MCF 10A (cell line): ENCODE results near the gene GSK3A. TPM values are rescaled to one million over a fixed set of nuclear protein-coding genes. Genes with fewer than 3 reads are reported as not detected.

ENCODE experiments used
- Bru-seq: library from RNA; stranded (reverse); fragments of 400-500 nt; gene quantifications from one replicate; lab custom pipeline; 2021; lab: Mats Ljungman, UMichigan
- BruChase-seq, 2 experiments: library from RNA; stranded (reverse); fragments of 400-500 nt; gene quantifications; one replicate each; lab custom pipeline; 2021; lab: Mats Ljungman, UMichigan
- BruUV-seq: library from RNA; stranded (reverse); fragments of 400-500 nt; replicated peaks from 2 replicates; lab custom pipeline; 2021; lab: Mats Ljungman, UMichigan
- CTCF ChIA-PET: fragments of 300-600 bp; sonication (Branson Sonifier 250); formaldehyde crosslinking; extraction: SDS; loops from one replicate; lab custom pipeline; 2021; ENCODE audit warnings: antibody characterized with exemption, inconsistent platforms; lab: Yijun Ruan, JAX
- POLR2A ChIA-PET: fragments of 300-600, 350-650 bp; sonication (Branson Sonifier 250); formaldehyde crosslinking; extraction: SDS; loops from one replicate; lab custom pipeline; 2020; ENCODE audit warnings: antibody characterized with exemption, inconsistent platforms; lab: Yijun Ruan, JAX
- DNase-seq: peaks from one replicate; pipeline ENCODE4 v3.0.0-alpha.2; 2018; ENCODE audit not compliant: unreplicated experiment
- H3K27ac Mint-ChIP-seq: one replicate; pipeline ENCODE4 v1.8.0; 2022; ENCODE audit warnings: mild to moderate bottlenecking, low read depth, mixed read lengths; ENCODE audit not compliant: unreplicated experiment
- H3K27me3 Mint-ChIP-seq: one replicate; pipeline ENCODE4 v1.8.0; 2022; ENCODE audit warnings: mixed read lengths; ENCODE audit not compliant: insufficient read depth, unreplicated experiment
- H3K36me3 Mint-ChIP-seq: one replicate; pipeline ENCODE4 v1.8.0; 2022; ENCODE audit warnings: mild to moderate bottlenecking, moderate library complexity, mixed read lengths; ENCODE audit not compliant: insufficient read depth, unreplicated experiment
- H3K4me1 Mint-ChIP-seq: one replicate; pipeline ENCODE4 v1.8.0; 2022; ENCODE audit warnings: mixed read lengths; ENCODE audit not compliant: insufficient read depth, unreplicated experiment
- H3K4me3 Mint-ChIP-seq: one replicate; pipeline ENCODE4 v1.8.0; 2022; ENCODE audit warnings: mild to moderate bottlenecking, moderate library complexity, mixed read lengths; ENCODE audit not compliant: unreplicated experiment
- H3K9me3 Mint-ChIP-seq: one replicate; pipeline ENCODE4 v1.8.0; 2022; ENCODE audit warnings: mixed read lengths; ENCODE audit not compliant: unreplicated experiment
- intact Hi-C: fragments of 100-400 bp; cut with micrococcal nuclease; formaldehyde crosslinking; loops from 2 replicates; pipeline ENCODE4 v1.14.1; 2022
- long read RNA-seq: library from polyadenylated mRNA; stranded (forward); transcript quantifications from one replicate; pipeline ENCODE4 v2.0.0, GENCODE V29; 2022
- total RNA-seq: library from RNA; stranded (reverse); gene quantifications from 2 replicates; pipeline ENCODE4 v1.2.3, GENCODE V29; 2022
- TF ChIP-seq, protein P1 (sequence below): fragments of 200-600 bp; IDR thresholded peaks from one replicate; pipeline ENCODE4 v1.8.0; 2022; ENCODE audit warnings: antibody characterized with exemption, mild to moderate bottlenecking; ENCODE audit not compliant: unreplicated experiment

GSK3A gene
- total RNA-seq (53.5 and 54.5 TPM in 2 replicates), Bru-seq, nascent RNA (percentile 68 among the genes with signal in this experiment), BruChase-seq, experiment 1, labeled RNA remaining after a 6-hour chase (percentile 86 among the genes with signal in this experiment), BruChase-seq, experiment 2, labeled RNA remaining after a 2-hour chase (percentile 72 among the genes with signal in this experiment)
- long read RNA-seq, transcript GSK3A-201 (11 exons, 2,188 nt), result major isoform, 80 of 92 reads
- long read RNA-seq, partial matches to known transcripts, result 1 of 92 reads
- long read RNA-seq, other reads (novel, unspliced or antisense), result 9 of 92 reads

GRCh38 chr19:42242512-42243409 is at the start of gene GSK3A:
TSS of gene GSK3A (minus strand) at chr19:42242602. CDS start at chr19:42242465, 137 bp downstream.
- no peaks in the 10 kb centered on the region for H3K9me3 Mint-ChIP-seq
- no peaks in the 10 kb centered on the region for H3K27me3 Mint-ChIP-seq
- peaks cover 50% of the 10 kb centered on the region for H3K36me3 Mint-ChIP-seq
- intact Hi-C loops, result loop anchor here (5.0 to 10.0 kb wide), 2 partner anchors 55 to 152 kb away; partner anchors contain the start of gene CNFN
- peaks cover 44% of the 10 kb centered on the region for H3K4me1 Mint-ChIP-seq
- CTCF ChIA-PET, result interaction anchor here (0.6 to 7.0 kb wide), 9 partner anchors 26 to 134 kb away, joined by 3 to 145 read pairs (median 3); no protein-coding TSS in a partner anchor
- BruUV-seq, result no TSS peak
- POLR2A ChIA-PET, result interaction anchor here (0.6 to 7.7 kb wide), 30 partner anchors 9 to 979 kb away, joined by 3 to 158 read pairs (median 4); partner anchors contain the start of genes CIC, DEDD2, ERF and HNRNPUL1
- TF ChIP-seq, protein P1, sequence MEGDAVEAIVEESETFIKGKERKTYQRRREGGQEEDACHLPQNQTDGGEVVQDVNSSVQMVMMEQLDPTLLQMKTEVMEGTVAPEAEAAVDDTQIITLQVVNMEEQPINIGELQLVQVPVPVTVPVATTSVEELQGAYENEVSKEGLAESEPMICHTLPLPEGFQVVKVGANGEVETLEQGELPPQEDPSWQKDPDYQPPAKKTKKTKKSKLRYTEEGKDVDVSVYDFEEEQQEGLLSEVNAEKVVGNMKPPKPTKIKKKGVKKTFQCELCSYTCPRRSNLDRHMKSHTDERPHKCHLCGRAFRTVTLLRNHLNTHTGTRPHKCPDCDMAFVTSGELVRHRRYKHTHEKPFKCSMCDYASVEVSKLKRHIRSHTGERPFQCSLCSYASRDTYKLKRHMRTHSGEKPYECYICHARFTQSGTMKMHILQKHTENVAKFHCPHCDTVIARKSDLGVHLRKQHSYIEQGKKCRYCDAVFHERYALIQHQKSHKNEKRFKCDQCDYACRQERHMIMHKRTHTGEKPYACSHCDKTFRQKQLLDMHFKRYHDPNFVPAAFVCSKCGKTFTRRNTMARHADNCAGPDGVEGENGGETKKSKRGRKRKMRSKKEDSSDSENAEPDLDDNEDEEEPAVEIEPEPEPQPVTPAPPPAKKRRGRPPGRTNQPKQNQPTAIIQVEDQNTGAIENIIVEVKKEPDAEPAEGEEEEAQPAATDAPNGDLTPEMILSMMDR, result no peak
- H3K27ac Mint-ChIP-seq, result peak within 1 kb of the TSS; percentile 72
- DNase-seq, result peak; percentile 99
- peak within 1 kb of the TSS; percentile 79 for H3K4me3 Mint-ChIP-seq

DNA sequence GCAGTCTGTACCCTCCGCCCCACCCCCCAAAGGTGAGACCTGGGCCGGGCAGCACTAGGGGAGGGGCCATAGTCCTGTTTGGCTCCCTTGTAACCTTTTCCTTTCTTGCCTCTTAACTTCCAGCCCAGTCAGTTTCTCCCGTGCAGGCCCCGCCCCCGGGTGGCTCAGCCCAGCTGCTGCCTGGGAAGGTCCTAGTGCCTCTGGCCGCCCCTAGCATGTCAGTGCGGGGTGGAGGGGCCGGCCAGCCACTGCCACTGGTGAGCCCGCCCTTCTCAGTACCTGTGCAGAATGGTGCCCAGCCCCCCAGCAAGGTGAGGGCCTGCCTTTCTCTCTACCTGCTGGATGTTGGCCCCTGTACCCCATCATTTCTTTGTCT is 49.0 kb upstream of the GSK3A start:
- H3K36me3 Mint-ChIP-seq, result peaks cover 68% of the 10 kb centered on the region
- H3K4me3 Mint-ChIP-seq, result no peak overlapping the region
- intact Hi-C loops, result no loop called here
- POLR2A ChIA-PET, result no interaction called here
- no peak for DNase-seq
- CTCF ChIA-PET, result no interaction called here
- no peaks in the 10 kb centered on the region for H3K27me3 Mint-ChIP-seq
- H3K9me3 Mint-ChIP-seq, result no peaks in the 10 kb centered on the region
- TF ChIP-seq, protein P1, result no peak
- no TSS peak for BruUV-seq
- H3K4me1 Mint-ChIP-seq, result peaks cover 6% of the 10 kb centered on the region
- H3K27ac Mint-ChIP-seq, result no peak overlapping the region

DNA sequence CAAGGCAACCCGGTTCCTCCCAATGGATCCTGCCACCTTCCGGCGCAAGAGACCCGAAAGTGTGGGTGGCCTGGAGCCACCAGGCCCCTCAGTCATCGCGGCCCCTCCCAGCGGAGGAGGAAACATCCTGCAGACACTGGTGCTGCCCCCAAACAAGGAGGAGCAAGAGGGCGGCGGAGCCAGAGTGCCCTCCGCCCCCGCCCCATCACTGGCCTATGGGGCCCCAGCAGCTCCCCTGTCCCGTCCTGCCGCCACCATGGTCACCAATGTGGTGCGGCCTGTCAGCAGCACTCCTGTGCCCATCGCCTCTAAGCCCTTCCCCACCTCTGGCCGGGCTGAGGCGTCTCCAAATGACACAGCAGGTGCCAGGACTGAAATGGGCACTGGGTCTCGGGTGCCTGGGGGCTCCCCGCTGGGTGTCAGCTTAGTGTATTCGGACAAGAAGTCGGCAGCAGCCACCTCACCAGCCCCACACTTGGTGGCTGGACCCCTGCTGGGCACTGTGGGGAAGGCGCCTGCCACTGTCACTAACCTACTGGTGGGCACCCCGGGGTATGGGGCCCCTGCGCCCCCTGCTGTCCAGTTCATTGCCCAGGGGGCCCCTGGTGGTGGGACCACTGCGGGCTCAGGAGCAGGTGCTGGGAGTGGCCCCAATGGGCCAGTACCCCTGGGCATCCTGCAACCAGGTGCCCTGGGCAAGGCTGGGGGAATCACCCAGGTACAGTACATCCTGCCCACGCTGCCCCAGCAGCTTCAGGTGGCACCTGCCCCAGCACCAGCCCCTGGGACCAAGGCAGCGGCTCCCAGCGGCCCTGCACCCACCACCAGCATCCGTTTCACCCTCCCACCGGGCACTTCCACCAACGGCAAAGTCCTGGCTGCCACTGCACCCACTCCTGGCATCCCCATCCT is 48.4 kb upstream of the GSK3A start:
- H3K4me3 Mint-ChIP-seq, result no peak overlapping the region
- POLR2A ChIA-PET, result no interaction called here

More for the DNA sequence above, 48.4 kb upstream of the GSK3A start:
- intact Hi-C loops, result no loop called here
- no TSS peak for BruUV-seq
- Mint-ChIP-seq H3K36me3 (peaks cover 62% of the 10 kb centered on the region), H3K9me3 (no peaks in the 10 kb centered on the region), H3K27me3 (no peaks in the 10 kb centered on the region), H3K27ac (no peak overlapping the region), H3K4me1 (peaks cover 11% of the 10 kb centered on the region)
- CTCF ChIA-PET, result no interaction called here
- TF ChIP-seq, protein P1, result peak; percentile 50
- peak; percentile 26 for DNase-seq
